SIG-M5 (cell line): Measurements from ENCODE around the gene PTPRK.

Experiments
- DNase-seq: peaks from one replicate; lab custom pipeline; 2025; lab: John Stamatoyannopoulos, UW

Gene PTPRK

GRCh38 chr6:128068119-128068479 is 452.3 kb downstream of the PTPRK start:
- DNase-seq = no peak

- no peak for DNase-seq
Measured at GRCh38 chr6:128067446-128068118, 452.8 kb downstream of the PTPRK start.

- no peak for DNase-seq
Measured at GRCh38 chr6:128065072-128065471, 455.3 kb downstream of the PTPRK start.

- DNase-seq = no peak
Measured at GRCh38 chr6:128064540-128064895, 455.9 kb downstream of the PTPRK start.

- no peak for DNase-seq
Measured at GRCh38 chr6:128063850-128064539, 456.4 kb downstream of the PTPRK start.

- no peak for DNase-seq
Measured at GRCh38 chr6:128062882-128063603, 457.4 kb downstream of the PTPRK start.

- no peak for DNase-seq
Measured at GRCh38 chr6:128057946-128058345, 462.5 kb downstream of the PTPRK start.

GRCh38 chr6:128057541-128057940 is 462.9 kb downstream of the PTPRK start:
- no peak for DNase-seq

GRCh38 chr6:128053109-128053508 is 467.3 kb downstream of the PTPRK start:
- no peak for DNase-seq

GRCh38 chr6:128047989-128048388 is 472.4 kb downstream of the PTPRK start:
- no peak for DNase-seq

GRCh38 chr6:128046033-128046432 is 474.4 kb downstream of the PTPRK start:
- DNase-seq = no peak

- DNase-seq = no peak
Measured at GRCh38 chr6:128039543-128039942, 480.9 kb downstream of the PTPRK start.

GRCh38 chr6:128036808-128037570 is 483.4 kb downstream of the PTPRK start:
- DNase-seq = no peak

GRCh38 chr6:128033156-128033555 is 487.2 kb downstream of the PTPRK start:
- DNase-seq = no peak

GRCh38 chr6:128032042-128032441 is 488.4 kb downstream of the PTPRK start:
- DNase-seq = no peak

GRCh38 chr6:128029826-128030225 is 490.6 kb downstream of the PTPRK start:
- no peak for DNase-seq

GRCh38 chr6:128028183-128028582 is 492.2 kb downstream of the PTPRK start:
- DNase-seq = no peak

GRCh38 chr6:128025478-128025877 is 494.9 kb downstream of the PTPRK start:
- no peak for DNase-seq

- DNase-seq = no peak
Measured at GRCh38 chr6:128024969-128025368, 495.4 kb downstream of the PTPRK start.

- DNase-seq = no peak
Measured at GRCh38 chr6:128024046-128024445, 496.4 kb downstream of the PTPRK start.

- no peak for DNase-seq
Measured at GRCh38 chr6:128018821-128019220, 501.6 kb downstream of the PTPRK start.

GRCh38 chr6:128017288-128017687 is 503.1 kb downstream of the PTPRK start:
- no peak for DNase-seq

GRCh38 chr6:128007658-128008057 is 512.7 kb downstream of the PTPRK start:
- DNase-seq = no peak
